Kidney epithelial cell (primary cell): ENCODE data around the gene CCDC71. TPM values are rescaled to one million over a fixed set of nuclear protein-coding genes. Genes with fewer than 3 reads are reported as not detected.

Experiments used
- DNase-seq: peaks from one replicate; pipeline ENCODE4 v3.0.0-alpha.2; 2010; ENCODE audit warnings: low read depth
- H3K27me3 ChIP-seq: 2 replicates; pipeline ENCODE4 v1.6.0; 2011; ENCODE audit warnings: low read length; ENCODE audit not compliant: control insufficient read depth, insufficient read depth
- H3K36me3 ChIP-seq: 2 replicates; pipeline ENCODE4 v1.5.1; 2011; ENCODE audit warnings: low read length; ENCODE audit not compliant: control insufficient read depth, insufficient read depth
- H3K4me3 ChIP-seq: 2 replicates; pipeline ENCODE4 v1.5.1; 2011; ENCODE audit warnings: low read depth, mild to moderate bottlenecking, control low read depth, low read length
- CTCF ChIP-seq: IDR thresholded peaks from 2 replicates; pipeline ENCODE4 v1.5.1; 2011; ENCODE audit warnings: mild to moderate bottlenecking, moderate library complexity, low read length, control low read depth, inconsistent platforms; ENCODE audit not compliant: insufficient read depth, poor library complexity, severe bottlenecking
- total RNA-seq: library from RNA; depleted of rRNA; stranded (reverse); fragments of >200 nt; gene quantifications from 2 replicates; pipeline ENCODE4 v1.2.3, GENCODE V29; 2015

The CCDC71 gene
- total RNA-seq, 1 donor from 2014 or later = 41.2 TPM

GRCh38 chr3:49166752-49167556 lies 823 bp upstream of the CCDC71 start:
- H3K4me3 ChIP-seq = peak overlapping the region; percentile 96
- no peaks in the 10 kb centered on the region for H3K27me3 ChIP-seq
- TF ChIP-seq CTCF = no peak
- no peak for DNase-seq
- peaks cover 4% of the 10 kb centered on the region for H3K36me3 ChIP-seq

- H3K36me3 ChIP-seq = peaks cover 4% of the 10 kb centered on the region
- DNase-seq = no peak
- TF ChIP-seq CTCF = no peak
- H3K4me3 ChIP-seq = peak overlapping the region; percentile 96
- H3K27me3 ChIP-seq = no peaks in the 10 kb centered on the region
These were observed 979 bp downstream of the CCDC71 start for GRCh38 chr3:49164983-49165720.

- no peak for DNase-seq
- Histone ChIP-seq H3K27me3 (no peaks in the 10 kb centered on the region), H3K36me3 (peaks cover 4% of the 10 kb centered on the region), H3K4me3 (no peak overlapping the region)
- no peak for TF ChIP-seq CTCF
These were observed 2.5 kb downstream of the CCDC71 start for GRCh38 chr3:49163609-49164008.

GRCh38 chr3:49162751-49163419 lies 3.2 kb downstream of the CCDC71 start:
- Histone ChIP-seq H3K4me3 (no peak overlapping the region), H3K27me3 (no peaks in the 10 kb centered on the region), H3K36me3 (peaks cover 4% of the 10 kb centered on the region)
- DNase-seq = no peak
- TF ChIP-seq CTCF = no peak

- DNase-seq = no peak
- TF ChIP-seq CTCF = no peak
- peaks cover 4% of the 10 kb centered on the region for H3K36me3 ChIP-seq
- H3K27me3 ChIP-seq = no peaks in the 10 kb centered on the region
- H3K4me3 ChIP-seq = no peak overlapping the region
These were observed 4.2 kb downstream of the CCDC71 start for GRCh38 chr3:49161808-49162530.
